ENCODE data around the gene TRIM49C. TPM values are rescaled to one million over a fixed set of nuclear protein-coding genes. Genes with fewer than 3 reads are reported as not detected.
"Not testable (repeated sequence)": the region's sequence is repeated elsewhere in the genome, so short reads cannot be mapped to it uniquely, and the experiment has no call there.

Gene TRIM49C, protein sequence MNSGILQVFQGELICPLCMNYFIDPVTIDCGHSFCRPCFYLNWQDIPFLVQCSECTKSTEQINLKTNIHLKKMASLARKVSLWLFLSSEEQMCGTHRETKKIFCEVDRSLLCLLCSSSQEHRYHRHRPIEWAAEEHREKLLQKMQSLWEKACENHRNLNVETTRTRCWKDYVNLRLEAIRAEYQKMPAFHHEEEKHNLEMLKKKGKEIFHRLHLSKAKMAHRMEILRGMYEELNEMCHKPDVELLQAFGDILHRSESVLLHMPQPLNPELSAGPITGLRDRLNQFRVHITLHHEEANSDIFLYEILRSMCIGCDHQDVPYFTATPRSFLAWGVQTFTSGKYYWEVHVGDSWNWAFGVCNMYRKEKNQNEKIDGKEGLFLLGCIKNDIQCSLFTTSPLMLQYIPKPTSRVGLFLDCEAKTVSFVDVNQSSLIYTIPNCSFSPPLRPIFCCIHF
- not detected in 2 replicates for total RNA-seq (2014; rRNA removed)
- not detected for Bru-seq, nascent RNA
- not detected for BruChase-seq, experiment 1, labeled RNA remaining after a 6-hour chase
- BruChase-seq, experiment 2, labeled RNA remaining after a 2-hour chase: not detected
- long read RNA-seq: 0 reads

DNA sequence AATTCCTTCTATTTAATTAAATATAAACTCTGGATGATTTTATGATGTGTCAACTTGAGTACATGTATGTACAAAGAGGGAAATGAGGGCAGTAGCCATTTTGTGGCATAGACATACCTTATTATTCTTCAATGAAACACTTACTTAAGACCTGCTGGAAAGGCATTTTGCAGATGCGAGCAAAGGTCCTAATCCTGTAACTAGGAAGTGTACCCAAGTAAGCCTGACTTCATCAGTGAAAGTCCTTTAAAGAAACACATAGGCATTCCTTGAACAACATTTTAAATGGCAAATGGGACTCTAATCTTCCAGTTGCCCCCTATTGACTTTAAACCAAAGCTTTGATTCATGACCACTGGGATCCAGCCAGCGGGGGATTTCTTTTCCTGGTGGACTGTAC is at the start of gene TRIM49C:
Gene TRIM49C, plus strand, starts transcription at position 301 of the 400 bp plus-strand sequence. CDS start 4,106 bp downstream, outside the sequence.
- POLR2A ChIA-PET (ENCODE audit: unreplicated experiment); H3K9me3 ChIP-seq (ENCODE audit: low read length); H3K79me2 ChIP-seq (ENCODE audit: low read length); H3K4me3 ChIP-seq (ENCODE audit: low read length); H3K27me3 ChIP-seq (ENCODE audit: low read length); H3K36me3 ChIP-seq (ENCODE audit: low read depth, low read length); H3K4me2 ChIP-seq (ENCODE audit: low read length); BruUV-seq (replicated peaks); H3K4me1 ChIP-seq (ENCODE audit: insufficient read depth, low read length); CTCF ChIA-PET; H3K9me2 ChIP-seq (replicated peaks; ENCODE audit: low read length); H4K20me1 ChIP-seq (ENCODE audit: low read length); DNase-seq; H3F3A ChIP-seq (ENCODE audit: low read length, unreplicated experiment); H2AFZ ChIP-seq (ENCODE audit: low read length); ATAC-seq; H3K27ac ChIP-seq (ENCODE audit: low read length); H3K9ac ChIP-seq (ENCODE audit: low read length); intact Hi-C loops (cut with micrococcal nuclease): not testable (repeated sequence)

DNA sequence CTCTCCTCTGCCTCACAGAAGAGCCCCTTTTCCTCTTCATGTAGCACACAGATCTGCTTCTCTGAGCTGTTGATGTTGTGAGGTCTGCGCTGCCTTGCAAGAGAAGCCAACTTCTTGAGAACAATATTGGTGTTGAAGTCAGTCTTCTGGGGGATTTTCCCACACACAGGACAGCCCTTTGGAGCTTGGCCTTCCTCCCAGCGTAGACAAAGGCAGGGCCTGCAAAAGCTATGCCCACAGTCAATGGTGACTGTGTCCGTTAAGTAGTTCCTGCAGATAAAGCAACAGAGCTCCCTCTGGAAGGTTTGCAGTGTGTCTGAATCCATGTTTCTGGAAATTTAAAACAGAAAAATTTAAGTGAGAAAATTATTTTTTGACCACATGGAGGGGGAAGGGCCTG is 6.7 kb upstream of the TRIM49C start:
- CTCF ChIA-PET; ATAC-seq; intact Hi-C loops (cut with micrococcal nuclease): not testable (repeated sequence)

DNA sequence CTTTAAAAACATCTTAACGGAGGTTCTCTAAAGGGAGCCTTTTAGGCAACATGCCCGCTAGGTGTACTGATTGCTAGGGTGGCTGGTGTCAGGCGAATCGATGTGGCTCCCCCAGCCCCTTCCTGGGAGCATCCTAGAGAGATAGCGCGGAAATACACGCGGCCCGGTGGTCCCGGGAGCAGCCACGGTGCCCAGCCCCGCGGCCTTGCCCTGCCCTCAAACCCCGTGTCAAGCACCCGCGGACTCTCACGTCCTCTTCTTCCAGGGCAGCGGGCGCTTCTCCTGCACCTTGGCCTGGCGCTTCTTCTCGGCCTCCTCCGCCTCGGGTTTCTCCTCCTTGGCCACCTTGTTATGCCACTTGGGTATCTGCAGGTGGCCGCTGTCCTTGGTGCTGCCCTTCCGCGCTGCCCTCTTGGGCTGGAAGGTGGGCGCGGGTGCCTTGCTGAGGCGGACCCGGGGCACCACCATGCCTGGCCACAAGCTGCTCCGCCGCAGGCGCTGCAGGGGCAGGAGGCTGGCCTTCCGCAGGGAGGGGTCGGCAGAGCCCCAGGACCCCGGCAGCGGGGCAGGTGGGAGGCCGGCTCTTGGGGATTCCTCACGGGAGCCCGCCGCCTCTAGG is 20.8 kb downstream of the TRIM49C start:
- H3K9me3 ChIP-seq (ENCODE audit: low read length); POLR2A ChIA-PET (ENCODE audit: unreplicated experiment); BruUV-seq (replicated peaks); H3F3A ChIP-seq (ENCODE audit: low read length, unreplicated experiment); H3K4me3 ChIP-seq (ENCODE audit: low read length); DNase-seq; ATAC-seq; CTCF ChIA-PET; H3K9ac ChIP-seq (ENCODE audit: low read length); H3K27ac ChIP-seq (ENCODE audit: low read length); H4K20me1 ChIP-seq (ENCODE audit: low read length); H3K79me2 ChIP-seq (ENCODE audit: low read length); H3K4me2 ChIP-seq (ENCODE audit: low read length); H3K36me3 ChIP-seq (ENCODE audit: low read depth, low read length); H3K4me1 ChIP-seq (ENCODE audit: insufficient read depth, low read length); H3K9me2 ChIP-seq (replicated peaks; ENCODE audit: low read length); H3K27me3 ChIP-seq (ENCODE audit: low read length); intact Hi-C loops (cut with micrococcal nuclease); H2AFZ ChIP-seq (ENCODE audit: low read length): not testable (repeated sequence)

More for the DNA sequence above, 6.7 kb upstream of the TRIM49C start:
- DNase-seq; H3K9me3 ChIP-seq (ENCODE audit: low read length); BruUV-seq (replicated peaks); H3K4me1 ChIP-seq (ENCODE audit: insufficient read depth, low read length); H3F3A ChIP-seq (ENCODE audit: low read length, unreplicated experiment); H3K4me3 ChIP-seq (ENCODE audit: low read length); H3K27me3 ChIP-seq (ENCODE audit: low read length); H3K9me2 ChIP-seq (replicated peaks; ENCODE audit: low read length); H4K20me1 ChIP-seq (ENCODE audit: low read length); H3K9ac ChIP-seq (ENCODE audit: low read length); POLR2A ChIA-PET (ENCODE audit: unreplicated experiment); H3K4me2 ChIP-seq (ENCODE audit: low read length); H3K36me3 ChIP-seq (ENCODE audit: low read depth, low read length); H3K79me2 ChIP-seq (ENCODE audit: low read length); H2AFZ ChIP-seq (ENCODE audit: low read length); H3K27ac ChIP-seq (ENCODE audit: low read length): not testable (repeated sequence)

DNA sequence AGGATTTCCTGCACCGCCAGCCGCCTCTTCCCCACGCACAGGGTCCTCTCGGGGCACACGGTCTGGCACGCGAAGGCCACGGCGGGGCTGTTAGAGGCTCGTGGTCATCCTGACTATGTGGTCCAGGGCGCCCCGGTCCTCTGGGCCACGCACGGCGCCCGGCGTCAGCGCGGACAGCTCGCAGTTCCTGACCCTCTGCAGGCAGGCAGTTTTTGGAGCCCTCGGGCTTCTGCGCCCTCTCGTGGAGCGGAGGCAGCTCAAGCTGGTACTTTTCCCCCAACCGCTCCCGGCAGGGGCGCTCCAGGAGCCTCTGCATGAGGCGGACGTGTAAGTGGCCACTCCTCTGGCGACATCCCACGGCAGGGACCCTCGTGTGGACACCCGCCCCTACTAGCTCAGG is 21.4 kb downstream of the TRIM49C start:
- H3K4me3 ChIP-seq (ENCODE audit: low read length); H3K27ac ChIP-seq (ENCODE audit: low read length); H3K9me3 ChIP-seq (ENCODE audit: low read length); DNase-seq; H4K20me1 ChIP-seq (ENCODE audit: low read length); BruUV-seq (replicated peaks); H3K4me2 ChIP-seq (ENCODE audit: low read length); CTCF ChIA-PET; H3K79me2 ChIP-seq (ENCODE audit: low read length); H3K9ac ChIP-seq (ENCODE audit: low read length); POLR2A ChIA-PET (ENCODE audit: unreplicated experiment); intact Hi-C loops (cut with micrococcal nuclease); H3K36me3 ChIP-seq (ENCODE audit: low read depth, low read length); ATAC-seq; H3K27me3 ChIP-seq (ENCODE audit: low read length); H2AFZ ChIP-seq (ENCODE audit: low read length); H3F3A ChIP-seq (ENCODE audit: low read length, unreplicated experiment); H3K9me2 ChIP-seq (replicated peaks; ENCODE audit: low read length); H3K4me1 ChIP-seq (ENCODE audit: insufficient read depth, low read length): not testable (repeated sequence)

DNA sequence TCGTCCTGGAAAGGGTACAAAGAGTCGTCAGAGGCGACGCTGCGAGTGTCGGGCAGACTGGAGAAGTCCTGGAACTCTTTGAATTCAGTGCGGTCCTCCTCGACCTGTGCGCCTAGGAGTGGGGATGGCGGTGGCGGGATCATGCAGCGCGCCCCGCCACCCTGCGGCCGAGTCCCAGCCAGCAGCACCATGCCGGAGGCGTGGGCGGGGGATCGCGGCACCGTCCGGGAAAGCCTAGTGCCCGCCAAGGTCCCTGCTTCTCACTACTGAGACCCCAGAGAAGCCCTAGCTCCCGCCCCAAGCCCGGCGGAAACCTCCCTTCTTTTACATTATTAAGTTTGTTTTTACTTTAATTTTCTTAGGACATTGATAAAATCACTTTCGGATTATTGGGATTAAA is 22.6 kb downstream of the TRIM49C start:
- H3K4me1 ChIP-seq (ENCODE audit: insufficient read depth, low read length); POLR2A ChIA-PET (ENCODE audit: unreplicated experiment): not testable (repeated sequence)

DNA sequence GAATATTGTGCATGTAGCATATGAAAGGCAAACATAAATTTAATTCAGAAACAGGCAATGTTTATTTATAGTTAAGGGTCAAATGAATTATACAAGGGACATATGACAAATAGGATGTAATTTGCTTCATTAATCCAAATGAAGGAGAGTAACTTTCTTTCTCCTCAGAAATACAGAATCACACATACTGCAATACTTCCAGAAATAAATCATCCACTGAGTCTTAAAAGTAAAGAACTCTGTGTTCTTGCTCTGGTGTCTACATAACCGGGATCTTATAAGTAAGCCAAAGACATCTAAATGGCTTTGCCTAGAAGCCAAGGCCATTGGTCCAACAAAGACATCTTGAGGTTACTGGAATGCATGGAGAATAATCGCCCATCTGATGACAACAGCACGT is 54.7 kb downstream of the TRIM49C start, which contains the start of gene UBTFL1:
Gene UBTFL1, plus strand, starts transcription at position 301 of the 400 bp plus-strand sequence. Its CDS starts 0 bp downstream, at position 301.
- DNase-seq; H3K27me3 ChIP-seq (ENCODE audit: low read length); H3K9ac ChIP-seq (ENCODE audit: low read length); H3K27ac ChIP-seq (ENCODE audit: low read length); H3K4me3 ChIP-seq (ENCODE audit: low read length); ATAC-seq; H3K79me2 ChIP-seq (ENCODE audit: low read length); H2AFZ ChIP-seq (ENCODE audit: low read length); H4K20me1 ChIP-seq (ENCODE audit: low read length); H3F3A ChIP-seq (ENCODE audit: low read length, unreplicated experiment); H3K4me1 ChIP-seq (ENCODE audit: insufficient read depth, low read length); H3K4me2 ChIP-seq (ENCODE audit: low read length); intact Hi-C loops (cut with micrococcal nuclease); H3K9me3 ChIP-seq (ENCODE audit: low read length); BruUV-seq (replicated peaks); H3K9me2 ChIP-seq (replicated peaks; ENCODE audit: low read length); H3K36me3 ChIP-seq (ENCODE audit: low read depth, low read length); CTCF ChIA-PET: not testable (repeated sequence)
- POLR2A ChIA-PET (ENCODE audit: unreplicated experiment): interaction anchor here (0.7 kb wide), 1 partner anchor 927 kb away, joined by 11 read pairs; no protein-coding TSS in a partner anchor

More for the DNA sequence above, 22.6 kb downstream of the TRIM49C start:
- CTCF ChIA-PET; H3K4me3 ChIP-seq (ENCODE audit: low read length); intact Hi-C loops (cut with micrococcal nuclease); DNase-seq; H3K27ac ChIP-seq (ENCODE audit: low read length); H3K9me2 ChIP-seq (replicated peaks; ENCODE audit: low read length); H3K9me3 ChIP-seq (ENCODE audit: low read length); H3F3A ChIP-seq (ENCODE audit: low read length, unreplicated experiment); BruUV-seq (replicated peaks); ATAC-seq; H3K9ac ChIP-seq (ENCODE audit: low read length); H3K79me2 ChIP-seq (ENCODE audit: low read length); H4K20me1 ChIP-seq (ENCODE audit: low read length); H3K36me3 ChIP-seq (ENCODE audit: low read depth, low read length); H2AFZ ChIP-seq (ENCODE audit: low read length); H3K27me3 ChIP-seq (ENCODE audit: low read length); H3K4me2 ChIP-seq (ENCODE audit: low read length): not testable (repeated sequence)

Data from PC-3 (cell line).